Right cardiac atrium (tissue), 5 donors: ENCODE data around the gene PPFIBP1. TPM values are rescaled to one million over a fixed set of nuclear protein-coding genes. Genes with fewer than 3 reads are reported as not detected.

Source experiments
- ATAC-seq, 2 donors: fragments of 200-7000 bp; cut with Tn5 transposase; one replicate each; pipeline versions ENCODE4 v1.8.0 to v1.9.1; 2020; ENCODE audit warnings: moderate library complexity in 2 of 2, mild to moderate bottlenecking in 1 of 2
- DNase-seq, 3 donors: peaks; one replicate each; pipeline ENCODE4 v3.0.0-alpha.2; 2020
- H3K27ac ChIP-seq: one replicate; pipeline ENCODE4 v1.5.1; 2013; ENCODE audit warnings: mild to moderate bottlenecking, low read length, control low read depth, moderate library complexity
- H3K27me3 ChIP-seq: one replicate; pipeline ENCODE4 v1.6.1; 2013; ENCODE audit not compliant: control insufficient read depth, insufficient read depth
- H3K4me1 ChIP-seq: one replicate; pipeline ENCODE4 v1.6.1; 2013; ENCODE audit warnings: low read length; ENCODE audit not compliant: control insufficient read depth, insufficient read depth
- H3K4me3 ChIP-seq: one replicate; pipeline ENCODE4 v1.5.1; 2013; ENCODE audit warnings: low read length, control low read depth
- H3K9me3 ChIP-seq: one replicate; pipeline ENCODE4 v1.6.1; 2013; ENCODE audit warnings: low read length; ENCODE audit not compliant: control insufficient read depth
- WGBS: extraction: QIAGEN DNeasy Blood & Tissue Kit; methylation state at CpG from one replicate; pipeline ENCODE4 v1.1.7; 2013; 5-methylcytosine and 5-hydroxymethylcytosine counted together
- intact Hi-C, 4 donors: fragments of 100-400 bp; cut with DNase I; formaldehyde crosslinking; loops; one replicate each; pipeline versions ENCODE4 v1.11.0 to v1.14.0; 2022 to 2023
- polyA plus RNA-seq: library from polyadenylated mRNA; stranded (reverse); fragments of 200-250 nt; gene quantifications from one replicate; pipeline ENCODE4 v1.2.3, GENCODE V29; 2013
- total RNA-seq, 4 donors: library from RNA; stranded (reverse); fragmentation: NEBNext Ultra II Directional; extraction: Animal tissue kit (Norgen Biotek cat#: 25700); gene quantifications; one replicate each; pipeline ENCODE4 v1.2.1, GENCODE V29; 2021
- donor health status: healthy with polysubstance abuse.
- donor health status: DM: no; HTN: yes; CAD: no.
- donor health status: DM: no; HTN: no; CAD: no.
- donor health status: DM: no; HTN: yes; CAD: no; lungs with severe emphysema.
- donor health status: DM: yes; HTN: yes; CAD: no.

The PPFIBP1 gene
- total and polyA plus RNA-seq, 5 donors: 26.4 to 176 (median 88.7) TPM

GRCh38 chr12:27511723-27512045 is 12.3 kb upstream of the PPFIBP1 start:
- Histone ChIP-seq H3K9me3 (no peaks in the 10 kb centered on the region), H3K27me3 (no peaks in the 10 kb centered on the region), H3K4me3 (no peak overlapping the region), H3K27ac (peak overlapping the region; percentile 85), H3K4me1 (no peaks in the 10 kb centered on the region)
- intact Hi-C loops: no loop called here
- 48% methylated on average over 3 of the region's 3 CpGs for WGBS
- DNase-seq (no peak), ATAC-seq (peak; percentile 55 to 72)

- intact Hi-C loops: no loop called here
- Histone ChIP-seq H3K27me3 (no peaks in the 10 kb centered on the region), H3K9me3 (no peaks in the 10 kb centered on the region), H3K27ac (no peak overlapping the region), H3K4me3 (no peak overlapping the region), H3K4me1 (no peaks in the 10 kb centered on the region)
- DNase-seq (no peak), ATAC-seq (no peak)
- 96% methylated on average over 7 of the region's 7 CpGs for WGBS
These were observed 10.7 kb upstream of the PPFIBP1 start for GRCh38 chr12:27513155-27513824.

- ATAC-seq (no peak), DNase-seq (no peak)
- Histone ChIP-seq H3K9me3 (no peaks in the 10 kb centered on the region), H3K27me3 (no peaks in the 10 kb centered on the region), H3K4me1 (no peaks in the 10 kb centered on the region), H3K4me3 (no peak overlapping the region), H3K27ac (no peak overlapping the region)
- 85% methylated on average over 9 of the region's 9 CpGs for WGBS
- intact Hi-C loops: no loop called here
These were observed 8.3 kb upstream of the PPFIBP1 start for GRCh38 chr12:27515671-27516070.

GRCh38 chr12:27516625-27517024 is 7.4 kb upstream of the PPFIBP1 start:
- Histone ChIP-seq H3K4me1 (peaks cover 4% of the 10 kb centered on the region), H3K27me3 (no peaks in the 10 kb centered on the region), H3K9me3 (no peaks in the 10 kb centered on the region), H3K27ac (no peak overlapping the region), H3K4me3 (no peak overlapping the region)
- WGBS: 83% methylated on average over 4 of the region's 4 CpGs
- DNase-seq (no peak), ATAC-seq (no peak)
- intact Hi-C loops: no loop called here

GRCh38 chr12:27517546-27517945 is 6.5 kb upstream of the PPFIBP1 start:
- WGBS: 90% methylated on average over 3 of the region's 3 CpGs
- no peak for ATAC-seq
- intact Hi-C loops: no loop called here

GRCh38 chr12:27517961-27518665 is 5.9 kb upstream of the PPFIBP1 start:
- Histone ChIP-seq H3K27me3 (no peaks in the 10 kb centered on the region), H3K4me3 (no peak overlapping the region), H3K27ac (no peak overlapping the region), H3K4me1 (peaks cover 4% of the 10 kb centered on the region), H3K9me3 (no peaks in the 10 kb centered on the region)
- ATAC-seq (no peak), DNase-seq (no peak)
- 85% methylated on average over 7 of the region's 7 CpGs for WGBS
- intact Hi-C loops: no loop called here

More at GRCh38 chr12:27517546-27517945, 6.5 kb upstream of the PPFIBP1 start:
- no peaks in the 10 kb centered on the region for H3K9me3 ChIP-seq
- no peaks in the 10 kb centered on the region for H3K27me3 ChIP-seq
- H3K27ac ChIP-seq: no peak overlapping the region
- H3K4me1 ChIP-seq: peaks cover 4% of the 10 kb centered on the region
- no peak for DNase-seq
- H3K4me3 ChIP-seq: no peak overlapping the region

GRCh38 chr12:27521066-27521465 is 2.9 kb upstream of the PPFIBP1 start:
- intact Hi-C loops: loop anchor here in 3 of 4 donors (10.0 kb wide), 2 partner anchors 86 to 114 kb away; no protein-coding TSS in a partner anchor
- ATAC-seq (no peak), DNase-seq (peak; percentile 35 to 71 (median 56))
- no peak overlapping the region for H3K27ac ChIP-seq
- no peak overlapping the region for H3K4me3 ChIP-seq
- no peaks in the 10 kb centered on the region for H3K27me3 ChIP-seq
- 31% methylated on average over 4 of the region's 4 CpGs for WGBS
- H3K4me1 ChIP-seq: peaks cover 4% of the 10 kb centered on the region
- no peaks in the 10 kb centered on the region for H3K9me3 ChIP-seq

- H3K9me3 ChIP-seq: no peaks in the 10 kb centered on the region
- H3K4me3 ChIP-seq: no peak overlapping the region
- H3K27me3 ChIP-seq: no peaks in the 10 kb centered on the region
- H3K27ac ChIP-seq: no peak overlapping the region
- ATAC-seq (no peak), DNase-seq (no peak)
- H3K4me1 ChIP-seq: peaks cover 4% of the 10 kb centered on the region
- intact Hi-C loops: loop anchor here in 3 of 4 donors (10.0 kb wide), 2 partner anchors 87 to 113 kb away; no protein-coding TSS in a partner anchor
- WGBS: 99% methylated on average over 4 of the region's 4 CpGs
These were observed 2.0 kb upstream of the PPFIBP1 start for GRCh38 chr12:27521981-27522380.

GRCh38 chr12:27523305-27523641 is 733 bp upstream of the PPFIBP1 start:
- peak overlapping the region; percentile 94 for H3K27ac ChIP-seq
- peaks cover 4% of the 10 kb centered on the region for H3K4me1 ChIP-seq
- H3K27me3 ChIP-seq: no peaks in the 10 kb centered on the region
- under 1% methylated on average over 6 of the region's 6 CpGs for whole genome bisulfite sequencing
- DNase-seq (no peak), ATAC-seq (no peak)
- H3K9me3 ChIP-seq: no peaks in the 10 kb centered on the region
- H3K4me3 ChIP-seq: peak overlapping the region; percentile 84
- intact Hi-C loops: loop anchor here in 3 of 4 donors (10.0 kb wide), 2 partner anchors 88 to 112 kb away; no protein-coding TSS in a partner anchor

- peak overlapping the region; percentile 84 for H3K4me3 ChIP-seq
- WGBS: under 1% methylated on average over 8 of the region's 8 CpGs
- peaks cover 4% of the 10 kb centered on the region for H3K4me1 ChIP-seq
- DNase-seq (no peak), ATAC-seq (no peak)
- H3K27ac ChIP-seq: peak overlapping the region; percentile 90
- no peaks in the 10 kb centered on the region for H3K9me3 ChIP-seq
- intact Hi-C loops: loop anchor here in 3 of 4 donors (10.0 kb wide), 2 partner anchors 90 to 110 kb away; no protein-coding TSS in a partner anchor
- no peaks in the 10 kb centered on the region for H3K27me3 ChIP-seq
These were observed 459 bp downstream of the PPFIBP1 start for GRCh38 chr12:27524494-27524835.
